DOHH2 (cell line): ENCODE data around the gene ARL9.

Experiments used
- CTCF ChIP-seq: fragments of 200-600 bp; sonication (generic); IDR thresholded peaks from one replicate; pipeline ENCODE4 v1.5.1; 2014; ENCODE audit warnings: antibody characterized with exemption, mild to moderate bottlenecking, low read depth, low read length; ENCODE audit not compliant: poor library complexity, severe bottlenecking
- EZH2phosphoT487 ChIP-seq: fragments of 200-600 bp; sonication (generic); IDR thresholded peaks from 2 replicates; pipeline ENCODE4 v1.6.1; 2017; ENCODE audit warnings: borderline replicate concordance, mild to moderate bottlenecking, antibody characterized with exemption, low read length, moderate library complexity, mixed read lengths

- TF ChIP-seq CTCF (peak; percentile 99), EZH2phosphoT487 (no peak)
Observed at GRCh38 chr4:56544573-56545131, 39.1 kb downstream of the ARL9 start.
